Fibroblast of the aortic adventitia (primary cell): ENCODE results near the gene NTRK3. TPM values are rescaled to one million over a fixed set of nuclear protein-coding genes. Genes with fewer than 3 reads are reported as not detected.
"Not testable (repeated sequence)": the region's sequence is repeated elsewhere in the genome, so short reads cannot be mapped to it uniquely, and the experiment has no call there.

ENCODE experiments used
- DNase-seq: peaks from one replicate; pipeline ENCODE4 v3.0.0-alpha.2; 2010; ENCODE audit warnings: low read depth
- H3K4me3 ChIP-seq: 2 replicates; pipeline ENCODE4 v1.5.1; 2011; ENCODE audit warnings: low read depth, mild to moderate bottlenecking, control low read depth, low read length, moderate library complexity
- CTCF ChIP-seq: IDR thresholded peaks from 2 replicates; pipeline ENCODE4 v1.5.1; 2011; ENCODE audit warnings: mild to moderate bottlenecking, low read length, control low read depth, inconsistent platforms; ENCODE audit not compliant: insufficient read depth
- total RNA-seq: library from RNA; depleted of rRNA; stranded (reverse); fragments of >200 nt; gene quantifications from 2 replicates; pipeline ENCODE4 v1.2.3, GENCODE V29; 2012; ENCODE audit warnings: low replicate concordance

Gene NTRK3
- total RNA-seq, 1 donor = 19.6 TPM

- H3K4me3 ChIP-seq = no peak overlapping the region
- no peak for DNase-seq
- no peak for TF ChIP-seq CTCF
Measured at GRCh38 chr15:87851497-87851896, 405.0 kb downstream of the NTRK3 start.

- peak; percentile 64 for DNase-seq
- TF ChIP-seq CTCF = no peak
- H3K4me3 ChIP-seq = no peak overlapping the region
Measured at GRCh38 chr15:87850916-87851315, 405.6 kb downstream of the NTRK3 start.

GRCh38 chr15:87849181-87849580, 407.4 kb downstream of the NTRK3 start:
- no peak overlapping the region for H3K4me3 ChIP-seq
- DNase-seq = peak; percentile 54
- no peak for TF ChIP-seq CTCF

- no peak for DNase-seq
- no peak for TF ChIP-seq CTCF
- H3K4me3 ChIP-seq = no peak overlapping the region
Measured at GRCh38 chr15:87848012-87848411, 408.5 kb downstream of the NTRK3 start.

- DNase-seq = peak; percentile 73
- no peak for TF ChIP-seq CTCF
- H3K4me3 ChIP-seq = no peak overlapping the region
Measured at GRCh38 chr15:87846746-87847145, 409.8 kb downstream of the NTRK3 start.

- H3K4me3 ChIP-seq = no peak overlapping the region
- DNase-seq = no peak
- TF ChIP-seq CTCF = no peak
Measured at GRCh38 chr15:87843312-87843711, 413.2 kb downstream of the NTRK3 start.

- TF ChIP-seq CTCF = no peak
- H3K4me3 ChIP-seq = no peak overlapping the region
- no peak for DNase-seq
Measured at GRCh38 chr15:87841426-87841998, 415.0 kb downstream of the NTRK3 start.

- H3K4me3 ChIP-seq, DNase-seq: not testable (repeated sequence)
Measured at GRCh38 chr15:87835830-87836229, 420.7 kb downstream of the NTRK3 start.

GRCh38 chr15:87833333-87833732, 423.2 kb downstream of the NTRK3 start:
- not testable (repeated sequence) for DNase-seq, H3K4me3 ChIP-seq
